H1 (cell line): Measurements from ENCODE around the gene CDHR2. TPM values are rescaled to one million over a fixed set of nuclear protein-coding genes. Genes with fewer than 3 reads are reported as not detected.

Source experiments
- CTCF ChIA-PET: fragments of 300-600 bp; sonication (Branson Sonifier 250); formaldehyde crosslinking; loops from one replicate; lab custom pipeline; 2021; ENCODE audit not compliant: partially characterized antibody; lab: Charles Lee
- POLR2A ChIA-PET: fragments of 300-600 bp; sonication (Branson Sonifier 250); formaldehyde crosslinking; loops from one replicate; lab custom pipeline; 2021; ENCODE audit warnings: inconsistent platforms; ENCODE audit not compliant: partially characterized antibody; lab: Charles Lee
- DNase-seq, 2 experiments: peaks; one replicate each; pipeline versions ENCODE4 v3.0.0 to v3.0.0-alpha.2; 2010 to 2022; ENCODE audit warnings: low spot score in 2 of 2, low read depth in 1 of 2, mixed read lengths in 1 of 2
- FAIRE-seq: peaks from 2 replicates; lab custom pipeline; 2011; peaks lifted over from hg19 to GRCh38; lab: Jason Lieb, UNC
- H2AFZ ChIP-seq: 2 replicates; pipeline ENCODE4 v1.8.1; 2012; ENCODE audit warnings: low read length, inconsistent platforms
- H2AK5ac ChIP-seq: 2 replicates; pipeline ENCODE4 v1.6.1; 2013; ENCODE audit warnings: low read depth, low read length
- H2BK120ac ChIP-seq: replicated peaks from 2 replicates; pipeline ENCODE3; 2013; ENCODE audit warnings: low read depth, low read length, inconsistent platforms
- H2BK12ac ChIP-seq: 2 replicates; pipeline ENCODE4 v1.6.1; 2013; ENCODE audit warnings: low read depth, low read length
- H2BK15ac ChIP-seq: 2 replicates; pipeline ENCODE4 v1.6.1; 2013; ENCODE audit warnings: low read length
- H2BK20ac ChIP-seq: 2 replicates; pipeline ENCODE4 v1.6.1; 2013; ENCODE audit warnings: low read length
- H2BK5ac ChIP-seq: 2 replicates; pipeline ENCODE4 v1.6.1; 2013; ENCODE audit warnings: low read depth, low read length
- H3K14ac ChIP-seq: 2 replicates; pipeline ENCODE4 v1.6.1; 2013; ENCODE audit warnings: inconsistent platforms; ENCODE audit not compliant: insufficient read length
- H3K18ac ChIP-seq: 2 replicates; pipeline ENCODE4 v1.6.1; 2013; ENCODE audit warnings: low read length; ENCODE audit errors: extremely low read depth
- H3K23ac ChIP-seq: 2 replicates; pipeline ENCODE4 v1.6.1; 2013; ENCODE audit warnings: inconsistent platforms; ENCODE audit not compliant: insufficient read length
- H3K23me2 ChIP-seq: 2 replicates; pipeline ENCODE4 v1.6.1; 2013; ENCODE audit warnings: low read depth, low read length
- H3K27ac ChIP-seq: 2 replicates; pipeline ENCODE4 v1.6.1; 2011; ENCODE audit warnings: low read depth, low read length, inconsistent platforms
- H3K27me3 ChIP-seq, 4 experiments: replicated peaks in 1 of 4; 1 replicate in 1 of 4; 2 replicates in 3 of 4; pipeline versions ENCODE4 v1.6.1 to v1.8.1; 2011 to 2013; ENCODE audit warnings: low read length in 3 of 4, mild to moderate bottlenecking in 3 of 4, inconsistent platforms in 2 of 4, mixed read lengths in 2 of 4, moderate library complexity in 1 of 4; ENCODE audit not compliant: control insufficient read depth in 3 of 4, insufficient read depth in 3 of 4; ENCODE audit errors: extremely low read depth in 1 of 4
- H3K36me3 ChIP-seq, 4 experiments: 2 replicates each; pipeline versions ENCODE4 v1.6.1 to v1.8.1; 2011 to 2013; ENCODE audit warnings: mild to moderate bottlenecking in 4 of 4, low read length in 3 of 4, moderate library complexity in 2 of 4, control low read depth in 1 of 4, inconsistent platforms in 1 of 4; ENCODE audit not compliant: insufficient read depth in 4 of 4, control insufficient read depth in 2 of 4
- H3K4ac ChIP-seq: replicated peaks from 2 replicates; pipeline ENCODE3; 2013; ENCODE audit warnings: low read length, low read depth, mixed read lengths, inconsistent platforms; ENCODE audit not compliant: insufficient read length
- H3K4me1 ChIP-seq, 4 experiments: replicated peaks in 1 of 4; 1 replicate in 1 of 4; 2 replicates in 3 of 4; pipeline versions ENCODE4 v1.6.1 to v1.8.1; 2011 to 2013; ENCODE audit warnings: low read length in 3 of 4, inconsistent platforms in 2 of 4, mixed read lengths in 1 of 4; ENCODE audit not compliant: insufficient read depth in 4 of 4, control insufficient read depth in 3 of 4
- H3K4me2 ChIP-seq, 2 experiments: 2 replicates each; pipeline versions ENCODE4 v1.6.1 to v1.8.1; 2011 to 2013; ENCODE audit warnings: low read depth in 2 of 2, low read length in 2 of 2, control low read depth in 1 of 2, inconsistent platforms in 1 of 2, mild to moderate bottlenecking in 1 of 2; ENCODE audit not compliant: insufficient read depth in 1 of 2
- H3K4me3 ChIP-seq, 4 experiments: fragments of 200-600, 300-600 bp in 1 of 4; sonication (generic), shearing (Covaris generic), sonication (Bioruptor Twin) in 1 of 4; 2 replicates each; pipeline versions ENCODE4 v1.5.1 to v1.8.1; 2011 to 2016; ENCODE audit warnings: low read length in 4 of 4, low read depth in 3 of 4, control low read depth in 2 of 4, inconsistent platforms in 2 of 4, mild to moderate bottlenecking in 2 of 4, mixed read lengths in 1 of 4, moderate library complexity in 1 of 4; ENCODE audit not compliant: insufficient read depth in 2 of 4; ENCODE audit errors: extremely low read depth in 1 of 4
- H3K56ac ChIP-seq: replicated peaks from 2 replicates; pipeline ENCODE3; 2013; ENCODE audit warnings: low read depth, mild to moderate bottlenecking, mixed read lengths, low read length, inconsistent platforms; ENCODE audit not compliant: insufficient read length
- H3K79me1 ChIP-seq: 2 replicates; pipeline ENCODE4 v1.6.1; 2013; ENCODE audit warnings: low read depth, low read length, control low read depth
- H3K79me2 ChIP-seq, 2 experiments: 2 replicates each; pipeline versions ENCODE4 v1.6.1 to v1.8.1; 2012 to 2013; ENCODE audit warnings: low read length in 2 of 2, mild to moderate bottlenecking in 2 of 2, inconsistent platforms in 1 of 2; ENCODE audit not compliant: insufficient read depth in 2 of 2, control insufficient read depth in 1 of 2
- H3K9ac ChIP-seq, 4 experiments: replicated peaks in 1 of 4; 1 replicate in 1 of 4; 2 replicates in 3 of 4; pipeline versions ENCODE4 v1.6.1 to v1.8.1; 2011 to 2013; ENCODE audit warnings: low read depth in 3 of 4, low read length in 3 of 4, control low read depth in 2 of 4, mild to moderate bottlenecking in 2 of 4, moderate library complexity in 2 of 4, inconsistent platforms in 1 of 4; ENCODE audit errors: extremely low read depth in 1 of 4
- H3K9me3 ChIP-seq, 2 experiments: 2 replicates each; pipeline versions ENCODE4 v1.6.1 to v1.8.1; 2012 to 2013; ENCODE audit warnings: mild to moderate bottlenecking in 2 of 2, moderate library complexity in 2 of 2, control low read depth in 1 of 2, inconsistent platforms in 1 of 2, low read depth in 1 of 2, low read length in 1 of 2, mixed read lengths in 1 of 2; ENCODE audit not compliant: insufficient read depth in 2 of 2
- H4K20me1 ChIP-seq, 2 experiments: replicated peaks in 1 of 2; 2 replicates each; pipeline versions ENCODE3 to v1.8.1; 2011 to 2013; ENCODE audit warnings: inconsistent platforms in 2 of 2, low read length in 2 of 2, mild to moderate bottlenecking in 1 of 2; ENCODE audit not compliant: insufficient read depth in 2 of 2, control insufficient read depth in 1 of 2
- H4K5ac ChIP-seq: 2 replicates; pipeline ENCODE4 v1.6.1; 2013; ENCODE audit warnings: low read length, low read depth, mixed read lengths, inconsistent platforms; ENCODE audit not compliant: insufficient read length
- H4K8ac ChIP-seq: 2 replicates; pipeline ENCODE4 v1.8.0; 2013; ENCODE audit warnings: mild to moderate bottlenecking, moderate library complexity, low read length, inconsistent platforms; ENCODE audit not compliant: insufficient read depth; ENCODE audit errors: extremely low read depth
- H4K91ac ChIP-seq: replicated peaks from 2 replicates; pipeline ENCODE3; 2013; ENCODE audit warnings: low read length, mixed read lengths, inconsistent platforms; ENCODE audit not compliant: insufficient read length
- CREB1 ChIP-seq: IDR thresholded peaks from 2 replicates; pipeline ENCODE4 v1.6.1; 2012; ENCODE audit warnings: inconsistent platforms
- E2F6 ChIP-seq: IDR thresholded peaks from 2 replicates; pipeline ENCODE4 v1.6.1; 2012; ENCODE audit warnings: inconsistent platforms
- HDAC2 ChIP-seq, 2 experiments: fragments of 300-600 bp in 1 of 2; sonication (generic) in 1 of 2; IDR thresholded peaks; 2 replicates each; pipeline ENCODE4 v1.6.1; 2011 to 2012; ENCODE audit warnings: low read depth in 2 of 2, low read length in 2 of 2, mild to moderate bottlenecking in 2 of 2, moderate library complexity in 2 of 2, borderline replicate concordance in 1 of 2, inconsistent platforms in 1 of 2
- HDAC6 ChIP-seq: IDR thresholded peaks from one replicate; pipeline ENCODE4 v1.7.1; 2012; ENCODE audit warnings: low read depth, mild to moderate bottlenecking, inconsistent platforms, low read length, moderate library complexity
- SP2 ChIP-seq: IDR thresholded peaks from 2 replicates; pipeline ENCODE4 v1.6.1; 2012; ENCODE audit warnings: mild to moderate bottlenecking, low read length, inconsistent platforms
- WGBS, 2 experiments: shearing (Covaris generic) in 1 of 2; methylation state at CpG; one replicate each; pipeline versions ENCODE4 v1.1.6 to v1.1.7; 2013 to 2015; ENCODE audit warnings: low lambda C conversion rate in 2 of 2, mixed read lengths in 2 of 2, inconsistent platforms in 1 of 2, low coverage in 1 of 2, missing lambda C conversion rate in 1 of 2; ENCODE audit not compliant: insufficient replicate concordance in 2 of 2, insufficient coverage in 1 of 2, insufficient read length in 1 of 2; ENCODE audit errors: extremely low coverage in 1 of 2, missing lambda C conversion rate in 1 of 2; 5-methylcytosine and 5-hydroxymethylcytosine counted together
- polyA plus RNA-seq, 7 experiments: library from polyadenylated mRNA; depleted of rRNA in 3 of 7; stranded (reverse) in 5 of 7; unstranded in 2 of 7; fragments of >200 nt in 5 of 7; fragments of 200-250 nt in 2 of 7; gene quantifications; 1 replicate in 5 of 7; 2 replicates in 1 of 7; 4 replicates in 1 of 7; pipeline versions ENCODE4 v1.2.1 to v1.2.3, GENCODE V29; 2011 to 2013; ENCODE audit warnings: missing spikeins in 2 of 7, mixed read lengths in 2 of 7
- total RNA-seq: library from RNA; stranded (reverse); fragmentation: NEBNext Ultra II Directional; extraction: Animal tissue kit (Norgen Biotek cat#: 25700); gene quantifications from 2 replicates; pipeline ENCODE4 v1.2.1, GENCODE V29; 2021

Gene CDHR2
- total and polyA plus RNA-seq, 2 of the 8 experiments (the other 6 are each of a cell fraction or from before 2014, with no cell fraction given), result 0.02 to 0.43 TPM

GRCh38 chr5:176515396-176515795 lies 33.7 kb upstream of the CDHR2 start:
- H3K4me3 ChIP-seq, result no peak overlapping the region
- H2BK20ac ChIP-seq, result no peak overlapping the region
- H4K20me1 ChIP-seq, result peaks cover 0 to 1% of the 10 kb centered on the region in 2 experiments
- H2BK15ac ChIP-seq, result no peak overlapping the region
- H3K56ac ChIP-seq, result no peak overlapping the region
- WGBS, 2 experiments, result 90% methylated on average over 4 of the region's 4 CpGs; no CpG with 5 or more reads in 1 of the 2 experiments
- H2AFZ ChIP-seq, result no peak overlapping the region
- H3K36me3 ChIP-seq, result no peaks in the 10 kb centered on the region
- no peak overlapping the region for H2AK5ac ChIP-seq
- no peak overlapping the region for H3K4me2 ChIP-seq
- no peaks in the 10 kb centered on the region for H3K79me2 ChIP-seq
- H4K5ac ChIP-seq, result no peak overlapping the region
- no peaks in the 10 kb centered on the region for H3K79me1 ChIP-seq
- H2BK120ac ChIP-seq, result no peak overlapping the region
- no peak overlapping the region for H2BK12ac ChIP-seq
- DNase-seq, result no peak
- no peak overlapping the region for H3K14ac ChIP-seq
- no peak for TF ChIP-seq E2F6
- TF ChIP-seq HDAC6, result no peak
- no peak for TF ChIP-seq HDAC2 (IDR thresholded peaks at IDR 0.05; ENCODE audit: borderline replicate concordance in 1 of 2, low read depth in 2 of 2, low read length in 2 of 2)
- TF ChIP-seq CREB1, result no peak
- no peak for TF ChIP-seq SP2
- no peaks in the 10 kb centered on the region; a peak in 2 of 7 replicates for H3K27me3 ChIP-seq
- H2BK5ac ChIP-seq, result no peak overlapping the region
- H3K23me2 ChIP-seq, result 0 out of 2 replicates have a peak, but pooled peaks cover 3% of the 10 kb centered on the region
- no peak overlapping the region for H3K23ac ChIP-seq
- H3K27ac ChIP-seq, result no peak overlapping the region
- ChIA-PET CTCF (no interaction called here), POLR2A (interaction anchor here (1.2 to 26.0 kb wide), 2 partner anchors 14 to 22 kb away, joined by 3 to 458 read pairs; partner anchors contain the start of gene RNF44)
- H3K9ac ChIP-seq, result no peak overlapping the region
- H3K4ac ChIP-seq, result no peak overlapping the region
- no peaks in the 10 kb centered on the region for H3K9me3 ChIP-seq
- H4K8ac ChIP-seq, result no peak overlapping the region
- H3K18ac ChIP-seq, result no peak overlapping the region
- no peak for FAIRE-seq
- no peaks in the 10 kb centered on the region for H3K4me1 ChIP-seq
- H4K91ac ChIP-seq, result no peak overlapping the region
